HEK293T (cell line): ENCODE measurements around the gene ADGRG1.

Experiments
- CTCF ChIA-PET: fragments of 350-600 bp; formaldehyde crosslinking; extraction: SDS; loops from one replicate; lab custom pipeline; 2021; ENCODE audit warnings: antibody characterized with exemption, inconsistent platforms; lab: Yijun Ruan, JAX
- POLR2A ChIA-PET: fragments of 350-600 bp; formaldehyde crosslinking; extraction: SDS; loops from one replicate; lab custom pipeline; 2020; ENCODE audit warnings: antibody characterized with exemption, inconsistent platforms; lab: Yijun Ruan, JAX
- DNase-seq: peaks from one replicate; pipeline ENCODE4 v3.0.0; 2012; ENCODE audit warnings: mixed read lengths; ENCODE audit errors: extremely low spot score
- ARNT ChIP-seq: fragments of 450-650 bp; IDR thresholded peaks from 2 replicates; pipeline ENCODE4 v1.6.1; 2017; ENCODE audit warnings: mild to moderate bottlenecking
- BHLHE40 ChIP-seq: fragments of 450-650 bp; IDR thresholded peaks from 2 replicates; pipeline ENCODE4 v1.6.1; 2016; ENCODE audit warnings: mild to moderate bottlenecking, moderate library complexity, borderline replicate concordance
- CTBP1 ChIP-seq: fragments of 450-650 bp; IDR thresholded peaks from 2 replicates; pipeline ENCODE4 v1.6.1; 2016; ENCODE audit warnings: borderline replicate concordance
- ELF4 ChIP-seq: fragments of 450-650 bp; IDR thresholded peaks from 2 replicates; pipeline ENCODE4 v1.6.1; 2017; ENCODE audit warnings: antibody characterized with exemption
- FOXA1 ChIP-seq: fragments of 450-650 bp; IDR thresholded peaks from 2 replicates; pipeline ENCODE4 v1.6.1; 2016; ENCODE audit warnings: mild to moderate bottlenecking
- FOXK2 ChIP-seq: fragments of 450-650 bp; IDR thresholded peaks from 2 replicates; pipeline ENCODE4 v1.6.1; 2016; ENCODE audit warnings: mild to moderate bottlenecking
- FOXM1 ChIP-seq: fragments of 450-650 bp; IDR thresholded peaks from 2 replicates; pipeline ENCODE4 v1.6.1; 2017; ENCODE audit warnings: mild to moderate bottlenecking, borderline replicate concordance
- HDGF ChIP-seq: fragments of 450-650 bp; IDR thresholded peaks from 2 replicates; pipeline ENCODE4 v1.6.1; 2017; ENCODE audit warnings: antibody characterized with exemption, borderline replicate concordance
- L3MBTL2 ChIP-seq: fragments of 450-650 bp; conservative IDR thresholded peaks from 2 replicates; pipeline ENCODE4 v1.6.1; 2016; ENCODE audit warnings: mild to moderate bottlenecking
- LEF1 ChIP-seq: fragments of 450-650 bp; IDR thresholded peaks from 2 replicates; pipeline ENCODE4 v1.6.1; 2017; ENCODE audit warnings: mild to moderate bottlenecking, borderline replicate concordance
- NFRKB ChIP-seq: fragments of 450-650 bp; IDR thresholded peaks from 2 replicates; pipeline ENCODE4 v1.6.1; 2016; ENCODE audit warnings: mild to moderate bottlenecking, moderate library complexity
- SP1 ChIP-seq: fragments of 450-650 bp; IDR thresholded peaks from 2 replicates; pipeline ENCODE4 v1.6.1; 2017
- SUZ12 ChIP-seq: fragments of 450-650 bp; IDR thresholded peaks from 2 replicates; pipeline ENCODE4 v1.6.1; 2016; ENCODE audit warnings: mild to moderate bottlenecking
- TARDBP ChIP-seq: fragments of 450-650 bp; IDR thresholded peaks from 2 replicates; pipeline ENCODE4 v1.6.1; 2016
- ZNF384 ChIP-seq: fragments of 450-650 bp; IDR thresholded peaks from 2 replicates; pipeline ENCODE4 v1.6.1; 2016
- TF ChIP-seq, protein P1 (sequence below): fragments of 450-650 bp; IDR thresholded peaks from 2 replicates; pipeline ENCODE4 v1.6.1; 2016

Gene ADGRG1

DNA sequence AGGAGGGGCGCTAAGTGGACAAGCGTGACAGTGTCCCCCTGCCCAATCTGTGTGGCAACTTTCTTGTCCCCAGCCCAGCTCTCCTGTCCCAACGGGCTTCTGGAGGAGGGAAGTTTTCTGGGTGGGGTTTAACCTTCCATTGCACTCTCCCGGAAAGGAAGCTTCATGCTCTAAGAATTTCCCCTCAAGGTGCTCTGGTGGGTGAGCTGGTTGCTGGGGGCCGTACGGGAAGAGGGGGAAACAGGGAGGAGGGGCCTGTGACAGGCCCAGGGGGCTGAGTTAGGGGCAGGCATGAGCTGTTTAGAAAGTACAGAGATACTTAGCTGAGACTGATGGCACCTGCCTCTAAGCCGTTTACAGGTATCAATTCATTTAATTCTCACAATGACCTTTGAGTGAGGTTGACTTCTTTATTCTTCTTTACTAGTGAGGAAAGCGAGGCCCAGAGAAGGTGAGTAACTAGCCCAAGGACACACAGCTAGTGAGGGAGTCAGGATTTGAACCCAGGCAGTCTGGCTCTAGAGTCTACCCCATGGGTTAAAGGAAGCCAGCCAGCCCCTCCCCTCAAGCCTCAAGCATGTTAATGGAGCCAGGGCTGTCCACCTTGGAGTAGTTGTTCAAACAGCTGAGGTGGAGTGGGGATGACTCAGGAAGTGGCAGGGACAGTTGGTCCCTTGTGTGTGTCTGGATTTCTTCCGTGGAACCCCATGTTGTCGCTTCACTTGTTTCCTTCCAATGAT lies 18.9 kb downstream of the ADGRG1 start:
- ChIA-PET CTCF (interaction anchor here (1.0 to 5.2 kb wide), 3 partner anchors 10 to 71 kb away, joined by 7 to 21 read pairs (median 8); no protein-coding TSS in a partner anchor), POLR2A (interaction anchor here (1.4 kb wide), 1 partner anchor 88 kb away, joined by 4 read pairs; the partner anchor contains the start of gene KATNB1)
- TF ChIP-seq ARNT (no peak), CTBP1 (no peak), LEF1 (no peak), BHLHE40 (no peak), L3MBTL2 (no peak)
- TF ChIP-seq, protein P1, sequence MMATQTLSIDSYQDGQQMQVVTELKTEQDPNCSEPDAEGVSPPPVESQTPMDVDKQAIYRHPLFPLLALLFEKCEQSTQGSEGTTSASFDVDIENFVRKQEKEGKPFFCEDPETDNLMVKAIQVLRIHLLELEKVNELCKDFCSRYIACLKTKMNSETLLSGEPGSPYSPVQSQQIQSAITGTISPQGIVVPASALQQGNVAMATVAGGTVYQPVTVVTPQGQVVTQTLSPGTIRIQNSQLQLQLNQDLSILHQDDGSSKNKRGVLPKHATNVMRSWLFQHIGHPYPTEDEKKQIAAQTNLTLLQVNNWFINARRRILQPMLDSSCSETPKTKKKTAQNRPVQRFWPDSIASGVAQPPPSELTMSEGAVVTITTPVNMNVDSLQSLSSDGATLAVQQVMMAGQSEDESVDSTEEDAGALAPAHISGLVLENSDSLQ = no peak
- DNase-seq = no peak

DNA sequence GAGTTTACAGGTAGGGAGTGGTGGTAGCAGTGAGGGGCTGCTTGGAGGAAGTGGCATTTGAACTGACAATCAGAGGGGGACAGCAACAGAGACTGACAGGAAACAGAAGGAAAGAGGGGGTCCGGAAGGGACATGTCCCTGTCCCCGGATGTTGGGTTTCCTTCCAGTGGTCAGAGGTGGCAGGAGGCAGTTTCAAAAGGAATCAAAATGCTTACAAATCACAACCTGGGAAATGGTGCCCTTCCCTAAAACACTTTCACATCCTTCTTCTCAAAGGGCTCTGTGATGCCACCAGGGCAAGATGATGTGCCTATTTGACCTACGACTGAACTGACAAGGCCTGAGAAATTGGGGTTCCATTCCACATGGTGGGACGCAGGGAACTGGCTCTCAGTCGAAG lies 19.7 kb downstream of the ADGRG1 start:
- TF ChIP-seq HDGF (no peak), TARDBP (no peak), NFRKB (no peak), ELF4 (no peak), FOXA1 (no peak), SP1 (no peak), CTBP1 (no peak), FOXK2 (no peak), L3MBTL2 (no peak)
- TF ChIP-seq, protein P1 = no peak
- POLR2A ChIA-PET = interaction anchor here (0.8 to 1.4 kb wide), 2 partner anchors 87 kb away, joined by 3 to 4 read pairs; partner anchors contain the start of gene KATNB1
- DNase-seq = no peak
- CTCF ChIA-PET = interaction anchor here (1.3 to 5.2 kb wide), 2 partner anchors 10 to 72 kb away, joined by 8 to 21 read pairs; no protein-coding TSS in a partner anchor

DNA sequence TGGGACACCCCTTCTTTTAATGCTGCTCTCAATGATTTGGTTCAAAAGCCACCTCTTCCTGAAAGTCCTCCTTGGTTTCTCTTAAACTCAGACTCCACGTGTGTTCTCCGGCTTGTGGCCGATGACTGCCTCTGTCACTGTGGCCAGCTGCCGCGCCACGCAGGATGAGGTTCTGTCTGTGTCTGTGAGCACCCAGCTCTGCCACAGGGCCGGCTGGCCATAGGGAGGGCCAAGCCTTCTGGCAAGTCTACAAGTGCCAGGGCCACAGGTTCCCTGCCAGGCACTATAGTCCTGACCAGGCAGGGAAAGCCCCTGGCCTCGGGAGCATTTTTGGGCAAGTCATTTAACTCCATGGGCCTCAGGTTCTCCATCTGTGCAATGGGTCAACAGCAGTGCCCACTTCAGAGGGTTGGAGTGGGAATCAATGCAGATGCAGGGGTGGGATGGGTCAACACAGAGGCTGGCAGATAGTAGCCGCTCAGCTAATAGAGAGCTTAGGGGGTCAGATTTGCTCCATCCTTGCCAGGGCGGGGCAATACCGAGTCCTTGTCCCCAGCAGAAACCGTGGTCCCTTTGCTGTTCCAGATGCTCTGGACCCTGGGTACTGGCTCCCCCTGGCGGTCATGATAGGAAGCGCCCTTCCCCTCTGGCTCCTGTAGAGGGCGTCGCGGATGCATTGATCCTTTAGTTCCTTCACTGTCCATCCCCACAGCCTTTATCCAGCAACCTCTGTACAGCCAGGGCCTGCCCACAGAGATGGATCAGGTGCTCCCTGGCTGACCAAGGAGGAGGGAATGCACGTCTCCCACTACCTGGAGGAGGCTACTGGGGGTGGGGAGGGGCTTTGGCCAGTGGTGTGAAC lies 20.4 kb downstream of the ADGRG1 start:
- CTCF ChIA-PET = interaction anchor here (0.6 to 5.2 kb wide), 10 partner anchors 11 to 348 kb away, joined by 3 to 21 read pairs (median 3); partner anchors contain the start of gene KATNB1
- POLR2A ChIA-PET = interaction anchor here (0.8 kb wide), 1 partner anchor 86 kb away, joined by 3 read pairs; the partner anchor contains the start of gene KATNB1
- TF ChIP-seq ARNT = peak; percentile 35; the same call in 1 of the 2 replicates
- TF ChIP-seq NFRKB = no peak
- peak; percentile 71; the same call in 1 of the 2 replicates for TF ChIP-seq LEF1
- peak; percentile 91 for DNase-seq

DNA sequence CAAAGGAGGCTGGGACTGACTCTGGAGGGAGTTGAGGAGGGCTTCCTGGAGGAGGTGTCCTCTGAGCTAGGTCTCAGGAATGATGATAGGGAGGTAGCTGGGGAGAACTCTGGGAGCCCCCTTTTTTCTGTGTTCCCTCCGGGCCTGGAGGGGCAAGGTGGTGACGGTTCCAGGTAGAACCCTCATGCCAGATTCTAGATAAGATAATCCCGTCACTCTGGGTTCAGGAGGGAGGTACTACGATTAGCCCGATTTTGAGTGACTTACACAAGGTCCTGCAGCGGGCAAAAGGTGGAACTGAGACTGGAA lies 21.0 kb downstream of the ADGRG1 start:
- POLR2A ChIA-PET = no interaction called here
- CTCF ChIA-PET = interaction anchor here (0.6 to 5.2 kb wide), 10 partner anchors 11 to 349 kb away, joined by 3 to 21 read pairs (median 3); partner anchors contain the start of gene KATNB1
- TF ChIP-seq FOXM1 (no peak), ARNT (no peak), FOXA1 (no peak), FOXK2 (no peak), LEF1 (no peak)

DNA sequence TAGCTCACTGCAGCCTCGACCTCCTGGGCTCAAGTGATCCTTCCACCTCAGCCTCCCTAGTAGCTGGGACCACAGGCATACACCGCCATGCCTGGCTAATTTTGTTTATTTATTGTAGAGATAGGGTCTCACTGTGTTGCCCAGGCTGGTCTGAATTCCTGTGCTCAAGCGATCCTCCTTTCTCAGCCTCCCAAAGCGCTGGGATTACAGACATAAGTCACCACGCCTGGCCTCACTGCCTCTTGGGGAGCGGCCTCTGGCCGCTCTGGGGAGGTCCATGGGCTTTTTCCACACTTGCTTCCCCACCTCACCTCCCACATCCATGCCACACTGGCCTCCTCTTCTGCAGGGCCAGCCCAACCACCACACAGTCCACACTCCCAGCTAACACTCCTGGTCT lies 21.4 kb downstream of the ADGRG1 start:
- POLR2A ChIA-PET = no interaction called here
- DNase-seq = no peak
- TF ChIP-seq HDGF = no peak
- no peak for TF ChIP-seq NFRKB
- no peak for TF ChIP-seq FOXM1
- no peak for TF ChIP-seq SUZ12
- no peak for TF ChIP-seq ARNT
- TF ChIP-seq FOXA1 = no peak
- TF ChIP-seq SP1 = no peak
- TF ChIP-seq ZNF384 = no peak
- TF ChIP-seq BHLHE40 = no peak
- TF ChIP-seq CTBP1 = no peak
- TF ChIP-seq TARDBP = no peak
- TF ChIP-seq FOXK2 = no peak
- TF ChIP-seq L3MBTL2 = no peak
- no peak for TF ChIP-seq LEF1
- no peak for TF ChIP-seq ELF4
- TF ChIP-seq, protein P1 = no peak
- CTCF ChIA-PET = interaction anchor here (0.6 to 5.2 kb wide), 10 partner anchors 12 to 349 kb away, joined by 3 to 21 read pairs (median 3); partner anchors contain the start of gene KATNB1

More for the DNA sequence above, 21.0 kb downstream of the ADGRG1 start:
- DNase-seq = no peak
